Hepatic stellate cell (primary cell): ENCODE results near the gene CTNND1.
A peak's percentile ranks its signal among the peaks of the same experiment; 100 is the strongest.
"Not testable (repeated sequence)": the region's sequence is repeated elsewhere in the genome, so short reads cannot be mapped to it uniquely, and the experiment has no call there.

Experiments used
- DNase-seq: peaks from one replicate; pipeline ENCODE4 v3.0.0; 2011; ENCODE audit warnings: low spot score

The CTNND1 gene

GRCh38 chr11:57761301-57762234 is at the start of gene CTNND1:
TSS of gene CTNND1 (plus strand) at chr11:57761802. CDS start at chr11:57791479, 29,677 bp downstream.
- peak; percentile 98 for DNase-seq

- peak; percentile 94 for DNase-seq
Measured at GRCh38 chr11:57712256-57713150, 49.1 kb upstream of the CTNND1 start, which contains the start of gene TMX2. TSS of gene TMX2 (plus strand) at chr11:57712593. CDS start at chr11:57712619, 26 bp downstream.

- DNase-seq = no peak
Measured at GRCh38 chr11:57713835-57714234, 47.8 kb upstream of the CTNND1 start.

GRCh38 chr11:57716726-57717125 is 44.9 kb upstream of the CTNND1 start:
- DNase-seq = not testable (repeated sequence)

GRCh38 chr11:57727185-57727584 is 34.4 kb upstream of the CTNND1 start:
- no peak for DNase-seq

- DNase-seq = no peak
Measured at GRCh38 chr11:57728829-57729228, 32.8 kb upstream of the CTNND1 start.

GRCh38 chr11:57729479-57729878 is 32.1 kb upstream of the CTNND1 start:
- no peak for DNase-seq

GRCh38 chr11:57732661-57733060 is 28.9 kb upstream of the CTNND1 start:
- no peak for DNase-seq

- no peak for DNase-seq
Measured at GRCh38 chr11:57735619-57736298, 25.8 kb upstream of the CTNND1 start.

- DNase-seq = peak; percentile 95
Measured at GRCh38 chr11:57741132-57742086, 20.2 kb upstream of the CTNND1 start, which contains the start of gene SELENOH. TSS of gene SELENOH (plus strand) at chr11:57741491. CDS start at chr11:57741596, 105 bp downstream.

GRCh38 chr11:57742087-57742452 is 19.5 kb upstream of the CTNND1 start:
- DNase-seq = no peak

- DNase-seq = no peak
Measured at GRCh38 chr11:57744357-57744756, 17.2 kb upstream of the CTNND1 start.

GRCh38 chr11:57745206-57745605 is 16.4 kb upstream of the CTNND1 start:
- no peak for DNase-seq

- no peak for DNase-seq
Measured at GRCh38 chr11:57746920-57747319, 14.7 kb upstream of the CTNND1 start.

- no peak for DNase-seq
Measured at GRCh38 chr11:57751176-57751575, 10.4 kb upstream of the CTNND1 start.

- peak; percentile 57 for DNase-seq
Measured at GRCh38 chr11:57751676-57752253, 9.8 kb upstream of the CTNND1 start, which contains the start of gene BTBD18. TSS of gene BTBD18 (minus strand) at chr11:57751819. CDS start at chr11:57751188, 631 bp downstream.

- DNase-seq = no peak
Measured at GRCh38 chr11:57752954-57753353, 8.6 kb upstream of the CTNND1 start.

GRCh38 chr11:57758174-57758573 is 3.4 kb upstream of the CTNND1 start:
- DNase-seq = no peak

GRCh38 chr11:57762235-57762861 is 746 bp downstream of the CTNND1 start:
- no peak for DNase-seq

GRCh38 chr11:57763568-57763967 is 2.0 kb downstream of the CTNND1 start:
- DNase-seq = peak; percentile 64
